GM19467 (cell line): ENCODE results near the gene WDR83.
"Not testable (repeated sequence)": the region's sequence is repeated elsewhere in the genome, so short reads cannot be mapped to it uniquely, and the experiment has no call there.

Experiments used
- ATAC-seq: cut with Tn5 transposase; IDR thresholded peaks from one replicate; pipeline ENCODE4 v1.9.1; 2021; ENCODE audit warnings: mild to moderate bottlenecking, moderate library complexity; ENCODE audit not compliant: unreplicated experiment

Gene WDR83, protein sequence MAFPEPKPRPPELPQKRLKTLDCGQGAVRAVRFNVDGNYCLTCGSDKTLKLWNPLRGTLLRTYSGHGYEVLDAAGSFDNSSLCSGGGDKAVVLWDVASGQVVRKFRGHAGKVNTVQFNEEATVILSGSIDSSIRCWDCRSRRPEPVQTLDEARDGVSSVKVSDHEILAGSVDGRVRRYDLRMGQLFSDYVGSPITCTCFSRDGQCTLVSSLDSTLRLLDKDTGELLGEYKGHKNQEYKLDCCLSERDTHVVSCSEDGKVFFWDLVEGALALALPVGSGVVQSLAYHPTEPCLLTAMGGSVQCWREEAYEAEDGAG

DNA sequence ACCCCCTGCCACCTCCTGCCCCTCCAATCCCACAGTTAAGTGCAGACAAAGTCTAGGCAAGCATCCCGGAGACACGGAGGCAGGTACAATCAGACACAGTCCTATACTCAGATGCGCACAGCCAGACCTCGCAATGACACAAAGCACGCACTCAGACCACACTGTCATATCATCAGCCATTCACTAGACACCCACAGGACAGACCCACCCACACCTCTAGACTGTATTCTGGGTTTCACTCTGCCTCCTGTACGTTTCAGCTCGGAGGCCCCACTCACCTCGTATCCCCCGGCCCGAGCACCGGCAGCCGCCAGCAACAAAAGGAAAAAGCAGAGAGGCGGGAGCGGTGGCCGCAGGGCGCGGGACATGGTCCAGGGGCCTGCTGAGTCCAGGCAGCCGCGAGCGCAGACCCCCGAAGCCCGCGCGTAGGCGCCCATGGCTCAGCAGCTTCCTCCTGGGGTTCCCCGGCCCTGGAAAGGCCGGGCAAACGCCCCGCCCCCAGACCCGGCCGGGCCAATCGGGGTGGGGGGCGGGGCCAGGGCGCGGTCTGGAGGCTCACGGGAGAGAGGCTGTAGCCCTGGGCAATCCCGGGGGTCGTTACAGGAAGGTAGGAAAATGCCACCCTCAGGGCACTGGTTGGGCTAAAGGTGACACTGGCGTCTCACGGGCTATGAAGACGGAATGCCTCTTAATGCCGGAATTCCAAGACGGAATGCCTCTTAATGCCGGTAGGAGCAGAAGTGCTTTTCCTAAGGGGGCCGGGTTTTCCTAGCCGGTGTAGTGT is at the start of gene WDR83, which contains the start of gene MAN2B1:
Gene WDR83, plus strand, starts transcription at position 543 of the 784 bp plus-strand sequence. CDS start 2,984 bp downstream, outside the sequence.
Gene MAN2B1, minus strand, starts transcription at position 478 of the 784 bp plus-strand sequence. Its CDS starts 41 bp downstream, at position 437.
- ATAC-seq = peak; percentile 41

- no peak for ATAC-seq
These were observed 49.0 kb upstream of the WDR83 start for GRCh38 chr19:12617646-12618045.

DNA sequence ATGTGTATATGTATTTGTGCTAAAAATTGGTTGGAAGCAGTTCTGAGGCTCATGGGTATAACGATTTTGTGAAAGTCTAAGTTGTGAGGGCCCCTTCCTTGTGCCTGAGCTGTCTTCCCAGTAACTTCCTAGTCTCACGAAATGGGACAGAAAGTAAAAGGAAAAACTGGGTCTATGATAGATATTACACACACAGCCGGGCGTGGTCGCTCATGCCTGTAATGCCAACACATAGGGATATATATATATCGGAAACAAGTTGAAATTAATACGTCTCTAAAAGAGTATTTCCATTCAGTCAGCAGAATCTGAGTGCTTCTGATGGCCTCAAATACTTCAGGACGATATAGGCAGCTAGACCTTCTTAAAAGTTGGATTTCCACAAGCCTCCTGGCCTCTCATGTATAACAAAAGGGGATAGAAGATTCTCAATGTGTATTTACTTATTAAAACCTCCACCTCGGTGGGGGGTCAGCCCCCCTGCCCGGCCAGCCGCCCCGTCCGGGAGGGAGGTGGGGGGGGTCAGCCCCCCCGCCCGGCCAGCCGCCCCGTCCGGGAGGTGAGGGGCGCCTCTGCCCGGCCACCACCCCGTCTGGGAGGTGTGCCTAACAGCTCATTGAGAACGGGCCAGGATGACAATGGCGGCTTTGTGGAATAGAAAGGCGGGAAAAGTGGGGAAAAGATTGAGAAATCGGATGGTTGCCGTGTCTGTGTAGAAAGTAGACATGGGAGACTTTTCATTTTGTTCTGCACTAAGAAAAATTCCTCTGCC is 45.2 kb upstream of the WDR83 start:
- not testable (repeated sequence) for ATAC-seq

DNA sequence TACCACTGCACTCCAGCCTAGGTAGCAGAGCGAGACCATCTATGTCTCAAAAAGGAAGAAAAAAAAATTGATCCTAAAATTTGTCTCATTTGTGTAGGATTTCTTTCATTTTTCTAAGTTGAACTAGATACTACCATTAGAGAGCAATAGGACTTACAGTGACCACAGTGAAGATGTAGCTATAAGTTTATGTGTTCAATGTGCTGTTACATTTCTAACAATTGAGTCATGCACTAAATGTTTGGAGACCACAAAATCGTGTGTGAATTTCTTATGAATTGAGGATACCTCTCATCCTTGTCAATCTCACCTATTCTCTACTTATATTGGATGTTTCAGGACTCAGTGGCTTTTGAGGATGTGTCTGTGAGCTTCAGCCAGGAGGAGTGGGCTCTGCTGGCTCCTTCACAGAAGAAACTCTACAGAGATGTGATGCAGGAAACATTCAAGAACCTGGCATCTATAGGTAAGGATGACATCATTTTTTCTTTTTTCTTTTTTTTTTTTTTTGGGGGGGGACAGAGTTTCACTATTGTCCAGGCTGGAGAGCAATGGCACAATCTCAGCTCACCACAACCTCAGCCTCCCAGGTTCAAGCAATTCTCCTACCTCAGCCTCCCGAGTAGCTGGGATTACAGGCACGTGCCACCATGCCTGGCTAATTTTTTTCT is 43.1 kb upstream of the WDR83 start:
- ATAC-seq = no peak

- no peak for ATAC-seq
These were observed 39.6 kb upstream of the WDR83 start for GRCh38 chr19:12626958-12627357.

- no peak for ATAC-seq
These were observed 38.3 kb upstream of the WDR83 start for GRCh38 chr19:12628040-12629022.

DNA sequence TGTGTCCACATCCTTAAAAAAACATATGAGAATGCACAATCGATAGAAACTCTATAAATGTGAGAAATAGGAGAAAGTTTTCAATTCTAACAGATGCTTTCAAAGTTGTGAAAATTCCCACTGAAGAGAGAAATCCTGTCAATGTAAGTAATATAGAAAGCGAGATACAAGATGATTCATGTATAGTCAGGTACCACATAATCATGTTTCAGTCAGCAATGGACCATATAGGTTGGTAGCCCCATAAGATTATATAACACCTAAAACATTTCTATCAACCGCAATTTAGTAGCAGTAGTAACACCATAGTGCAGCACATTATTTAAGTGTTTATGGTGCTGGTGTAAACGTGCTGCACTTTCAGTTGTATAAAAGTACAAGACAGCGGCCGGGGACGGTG is 37.4 kb upstream of the WDR83 start:
- ATAC-seq = no peak

- no peak for ATAC-seq
These were observed 30.0 kb upstream of the WDR83 start for GRCh38 chr19:12636631-12637030.

GRCh38 chr19:12638611-12639182 is 27.9 kb upstream of the WDR83 start:
- ATAC-seq = no peak

DNA sequence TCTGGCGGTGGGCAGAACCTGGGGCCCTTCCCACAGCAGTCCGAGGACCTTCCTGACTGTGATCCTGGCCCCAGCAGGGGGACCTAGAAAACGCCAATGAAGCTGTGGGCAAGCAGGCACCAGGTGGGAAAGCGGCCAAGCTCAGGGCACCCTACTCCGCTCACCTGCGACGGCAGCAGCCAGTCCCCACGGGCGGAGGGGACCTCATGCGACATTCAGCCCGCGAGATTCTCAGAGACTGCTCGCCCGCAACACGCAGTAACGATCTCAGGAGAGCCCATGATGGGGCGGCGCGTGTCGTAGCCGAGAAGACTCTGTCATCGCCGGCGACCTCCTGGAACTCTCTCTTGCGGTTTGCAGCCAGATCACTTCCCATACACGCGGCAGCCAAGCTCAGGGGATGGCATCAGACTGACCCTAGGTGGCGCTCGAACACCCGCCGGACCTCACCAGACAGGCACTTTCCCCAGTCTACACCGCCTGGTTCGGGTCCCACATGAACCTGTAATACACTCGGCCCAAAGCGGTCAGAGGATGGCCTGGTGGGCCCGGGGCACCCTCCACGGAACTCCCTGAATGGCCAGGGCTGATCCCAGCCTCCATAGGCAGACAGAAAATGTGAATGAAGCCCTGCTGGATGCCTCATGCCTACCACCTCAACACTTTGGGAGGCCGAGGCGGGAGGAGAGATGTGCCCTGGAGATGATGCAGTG is 26.6 kb upstream of the WDR83 start:
- ATAC-seq = no peak

DNA sequence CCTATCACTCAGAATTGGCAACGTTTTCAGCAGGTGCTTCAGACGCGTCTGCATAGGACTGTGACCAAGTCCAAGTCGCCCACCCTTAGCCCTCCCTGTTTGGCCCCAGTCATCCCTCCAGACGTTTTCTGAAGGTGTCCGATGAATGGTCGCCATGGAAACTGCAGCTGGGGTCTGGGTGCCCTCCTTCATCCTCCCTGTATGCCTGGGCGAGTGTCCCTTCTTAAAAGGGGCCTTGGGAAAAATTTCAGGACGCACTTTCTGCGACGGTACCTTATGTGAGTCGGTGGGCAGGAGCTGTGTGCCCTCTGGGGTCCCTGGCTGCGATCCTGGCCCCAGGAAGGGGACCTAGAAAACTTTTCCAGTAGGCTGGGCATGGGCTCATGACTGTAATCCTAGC is 25.2 kb upstream of the WDR83 start:
- ATAC-seq = no peak

GRCh38 chr19:12642506-12642905 is 24.1 kb upstream of the WDR83 start:
- ATAC-seq = no peak

GRCh38 chr19:12643716-12644115 is 22.9 kb upstream of the WDR83 start:
- not testable (repeated sequence) for ATAC-seq

GRCh38 chr19:12646551-12646950 is 20.1 kb upstream of the WDR83 start:
- ATAC-seq = no peak

- no peak for ATAC-seq
These were observed 19.6 kb upstream of the WDR83 start for GRCh38 chr19:12647047-12647446.

DNA sequence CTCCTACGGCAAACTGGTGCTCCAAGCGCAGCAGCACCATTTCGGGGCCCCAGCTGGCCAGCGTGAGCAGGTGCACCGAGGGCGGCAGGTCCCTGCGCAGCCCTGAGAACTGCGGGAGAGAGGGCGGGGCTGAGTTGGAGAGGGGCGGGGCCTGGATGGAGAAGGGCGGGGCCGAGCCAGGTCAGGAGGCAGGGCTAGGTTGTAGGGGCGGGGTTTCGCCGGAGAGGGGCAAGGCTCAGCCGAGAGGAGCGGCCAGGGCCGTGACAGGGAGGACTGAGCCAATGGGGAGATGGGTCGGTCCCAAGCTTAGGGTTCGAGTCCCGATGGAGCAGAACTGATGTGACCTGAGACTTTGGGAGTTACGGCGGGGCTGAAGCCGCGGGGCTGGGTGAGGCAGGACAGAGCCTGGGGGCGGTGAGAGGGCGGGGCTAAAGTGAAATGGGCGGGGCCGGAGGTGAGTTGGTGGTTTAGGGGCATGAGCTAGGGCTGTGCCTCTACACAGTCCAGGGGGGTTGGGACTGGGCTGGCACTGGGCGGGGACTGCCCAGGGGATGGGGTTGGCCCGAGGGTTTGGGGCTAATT is 19.0 kb upstream of the WDR83 start:
- ATAC-seq = no peak

DNA sequence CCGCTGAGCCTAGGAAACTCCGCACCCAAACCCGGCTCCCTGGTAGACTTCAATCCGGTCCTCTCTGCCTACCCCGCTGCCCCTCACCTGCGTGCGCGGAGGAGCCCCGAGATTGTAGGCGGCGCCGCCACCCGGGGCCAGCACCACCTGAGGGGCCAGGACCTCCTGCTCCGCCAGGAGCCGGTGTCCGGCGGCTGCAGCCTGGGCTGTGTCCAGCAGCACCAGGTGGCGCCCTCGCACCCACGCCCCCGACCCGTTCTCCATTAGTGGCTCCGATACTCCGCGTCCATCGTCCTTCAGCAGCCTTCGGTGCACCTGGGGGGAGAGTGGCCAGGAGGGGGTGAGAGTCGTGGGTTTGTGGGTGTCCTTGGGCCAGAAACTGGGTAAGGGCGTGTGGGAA is 18.5 kb upstream of the WDR83 start:
- ATAC-seq = no peak

- ATAC-seq = no peak
These were observed 16.7 kb upstream of the WDR83 start for GRCh38 chr19:12649941-12650340.
